HG03520 (cell line): ENCODE measurements around the gene EXOC4.
A peak's percentile ranks its signal among the peaks of the same experiment; 100 is the strongest.
"Not testable (repeated sequence)": the region's sequence is repeated elsewhere in the genome, so short reads cannot be mapped to it uniquely, and the experiment has no call there.

ENCODE experiments used
- ATAC-seq: cut with Tn5 transposase; IDR thresholded peaks from one replicate; pipeline ENCODE4 v1.9.1; 2021; ENCODE audit warnings: mild to moderate bottlenecking, moderate library complexity; ENCODE audit not compliant: unreplicated experiment

Gene EXOC4

DNA sequence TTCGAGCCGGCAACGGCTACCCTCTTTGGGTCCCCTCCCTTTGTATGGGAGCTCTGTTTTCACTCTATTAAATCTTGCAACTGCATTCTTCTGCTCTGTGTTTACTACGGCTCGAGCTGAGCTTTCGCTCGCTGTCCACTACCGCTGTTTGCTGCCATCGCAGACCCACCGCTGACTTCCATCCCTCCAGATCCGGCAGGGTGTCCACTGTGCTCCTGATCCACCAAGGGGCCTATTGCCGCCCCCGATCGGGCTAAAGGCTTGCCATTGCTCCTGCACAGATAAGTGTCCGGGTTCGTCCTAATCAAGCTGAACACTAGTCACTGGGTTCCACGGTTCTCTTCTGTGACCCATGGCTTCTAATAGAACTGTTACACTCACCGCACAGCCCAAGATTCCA, 653.7 kb downstream of the EXOC4 start:
- not testable (repeated sequence) for ATAC-seq

DNA sequence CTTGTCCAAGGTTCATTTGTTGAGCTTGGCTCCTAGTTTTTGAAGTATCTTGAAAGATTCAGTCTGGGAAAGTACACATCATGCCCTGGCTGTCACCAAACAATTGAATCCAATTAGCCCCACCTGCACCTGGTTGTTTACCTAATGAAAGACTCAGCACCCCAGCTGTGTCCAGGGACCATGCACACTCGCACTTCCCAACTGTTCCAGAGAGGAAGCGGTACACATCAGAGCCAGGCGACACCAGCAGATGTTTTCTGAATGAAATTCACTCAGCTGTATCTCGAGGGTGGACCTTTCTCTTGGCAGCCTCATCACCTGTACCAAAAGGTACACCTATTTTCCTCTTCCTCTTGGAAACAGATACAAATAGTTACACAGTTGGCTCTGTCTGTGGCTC, 657.9 kb downstream of the EXOC4 start:
- no peak for ATAC-seq

DNA sequence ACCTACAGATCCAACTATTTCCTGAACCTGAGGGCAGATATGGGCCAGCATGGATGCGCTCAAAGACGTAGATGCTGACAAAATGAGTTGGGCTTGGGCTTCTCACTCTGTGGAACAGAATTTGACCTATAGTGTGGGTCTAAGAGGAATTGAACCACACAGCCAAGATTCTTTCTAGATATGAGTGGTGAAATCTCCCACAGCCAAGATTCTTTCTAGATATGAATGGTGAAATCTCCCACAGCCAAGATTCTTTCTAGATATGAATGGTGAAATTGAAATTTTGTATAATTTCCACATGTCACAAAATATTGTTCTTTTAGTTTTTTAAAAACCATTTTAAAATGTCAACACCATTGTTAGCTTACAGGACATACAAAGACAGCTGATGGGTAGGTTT, 658.8 kb downstream of the EXOC4 start:
- ATAC-seq: peak; percentile 70

DNA sequence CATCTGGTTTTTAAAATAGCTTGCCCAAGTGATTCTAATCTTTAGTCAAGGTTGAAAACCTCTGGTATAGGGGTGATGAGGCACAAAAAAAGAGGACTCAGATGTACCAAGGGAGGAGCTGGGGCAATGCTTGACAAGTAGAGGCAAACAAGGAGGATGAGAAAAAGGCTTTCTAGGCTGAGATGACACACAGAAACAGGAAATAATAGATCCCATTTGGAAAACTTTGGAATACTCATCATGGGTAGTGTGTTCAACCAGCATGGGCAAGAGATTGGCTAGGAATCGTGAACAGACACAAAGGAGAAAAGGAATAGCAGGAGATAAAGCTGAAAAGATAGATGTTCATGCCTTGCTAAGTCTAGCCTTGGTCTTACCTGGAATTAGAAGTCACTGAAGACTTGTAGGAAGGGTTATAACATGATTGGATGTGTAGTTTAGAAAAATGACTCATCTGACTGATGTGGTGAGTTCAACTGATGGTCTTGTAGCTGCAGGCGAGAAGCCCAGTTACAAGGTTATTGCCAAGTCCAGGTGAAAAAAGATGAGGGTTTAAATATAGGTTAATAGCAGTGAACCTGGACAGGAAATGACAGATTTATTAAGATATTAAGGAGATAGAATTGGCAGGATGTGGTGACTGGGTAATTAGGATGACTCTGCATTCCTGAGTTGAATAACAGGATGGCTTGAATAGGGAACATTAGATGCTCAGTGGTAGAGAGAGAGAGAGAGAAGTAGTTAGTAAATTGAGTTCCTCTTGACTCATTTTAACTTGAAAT, 660.2 kb downstream of the EXOC4 start:
- ATAC-seq: no peak

DNA sequence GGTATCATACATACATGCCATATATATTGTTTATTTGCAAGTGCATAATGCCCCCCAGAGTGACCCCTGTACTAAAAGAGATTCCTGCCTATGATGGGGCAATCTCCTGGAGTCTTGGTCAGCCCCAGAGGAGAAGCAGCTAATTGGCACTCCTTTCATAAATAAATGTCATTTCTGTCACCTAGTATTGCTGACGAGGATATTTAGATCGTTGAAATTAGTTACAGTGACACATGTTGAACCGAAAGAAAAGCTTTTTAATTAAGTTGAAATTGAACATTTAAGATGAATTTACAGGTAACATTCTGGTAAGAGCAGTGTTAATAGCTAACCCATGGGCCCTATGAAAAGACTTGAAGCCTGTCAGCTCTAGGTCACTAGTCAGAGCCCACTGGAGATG, 663.7 kb downstream of the EXOC4 start:
- ATAC-seq: no peak

DNA sequence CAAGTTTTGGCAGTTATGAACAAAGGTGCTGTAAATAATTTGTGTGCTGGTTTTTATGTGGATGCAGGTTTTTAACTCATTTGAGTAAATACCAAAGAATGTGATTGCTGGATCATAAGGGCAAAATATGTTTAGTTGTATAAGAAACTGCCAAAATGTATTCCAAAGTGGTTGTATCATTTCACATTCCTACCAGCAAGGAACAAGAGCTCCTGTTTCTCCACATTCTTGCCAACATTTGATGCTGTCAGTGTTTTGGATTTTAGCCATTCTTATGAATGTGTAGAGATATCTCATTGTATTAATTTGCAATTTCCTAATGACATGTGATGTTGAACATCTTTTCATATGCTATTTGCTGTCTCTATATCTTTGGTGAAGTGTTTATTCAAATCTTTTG, 666.9 kb downstream of the EXOC4 start:
- ATAC-seq: no peak

DNA sequence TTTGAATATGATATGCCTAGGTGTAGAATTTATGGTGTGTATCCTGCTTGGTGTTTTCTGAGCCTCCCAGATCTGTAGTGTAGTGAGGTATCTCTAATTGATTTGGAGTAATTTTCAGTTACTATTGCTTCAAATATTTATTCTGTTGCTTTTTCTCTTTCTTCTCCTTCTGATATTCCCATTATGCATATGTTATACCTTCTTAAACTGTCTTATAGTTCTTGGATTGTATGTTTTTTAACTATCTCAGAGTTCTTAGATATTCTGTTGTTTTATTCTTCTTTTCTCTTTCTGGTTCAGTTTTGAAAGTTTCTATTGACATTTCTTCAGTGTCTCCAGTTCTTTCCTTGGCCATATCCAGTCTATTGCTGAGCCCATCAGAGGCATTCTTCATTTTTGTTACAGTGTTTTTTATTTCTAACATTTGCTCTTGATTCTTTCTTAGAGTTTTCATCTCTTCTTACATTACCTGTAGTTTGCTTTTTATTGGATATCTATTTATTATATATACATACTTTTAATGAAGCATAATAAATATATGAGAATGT, 668.8 kb downstream of the EXOC4 start:
- no peak for ATAC-seq

DNA sequence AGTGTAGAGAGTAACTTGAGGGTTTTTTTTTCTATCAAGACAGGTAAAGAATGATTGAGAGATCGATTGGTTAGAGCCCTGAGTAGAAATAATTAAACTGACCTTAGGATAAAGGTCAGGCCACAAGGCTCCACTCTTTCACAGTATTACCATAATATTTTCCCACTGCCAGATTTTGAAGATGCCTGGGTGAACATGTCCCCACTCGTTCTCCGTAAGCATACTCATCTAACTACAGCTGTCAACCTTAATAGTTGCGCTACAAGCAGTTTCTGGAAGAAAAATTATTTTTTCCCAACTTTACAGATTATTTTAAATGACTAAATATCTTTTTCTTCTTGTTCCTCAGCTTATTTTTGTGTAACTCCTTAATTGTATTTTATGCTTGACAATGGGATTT, 671.1 kb downstream of the EXOC4 start:
- ATAC-seq: no peak

DNA sequence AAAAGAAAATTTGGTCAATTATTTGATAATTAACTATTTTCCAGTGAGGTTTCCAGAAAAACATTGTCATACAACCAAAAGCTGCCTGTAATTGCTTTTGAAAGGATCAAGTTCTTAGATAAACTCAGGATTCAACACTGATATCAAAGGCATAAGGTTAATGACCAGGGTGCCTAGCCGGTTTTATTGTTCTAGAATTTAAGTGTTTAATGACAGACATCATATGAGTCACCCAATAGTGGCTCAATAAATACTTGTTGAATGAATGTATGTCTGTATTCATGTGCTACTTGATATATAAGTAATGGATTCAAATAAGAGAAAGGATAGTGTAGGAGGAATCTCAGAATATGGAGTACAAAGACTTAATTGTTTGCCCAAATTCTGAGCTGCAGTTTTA, 678.2 kb downstream of the EXOC4 start:
- no peak for ATAC-seq

DNA sequence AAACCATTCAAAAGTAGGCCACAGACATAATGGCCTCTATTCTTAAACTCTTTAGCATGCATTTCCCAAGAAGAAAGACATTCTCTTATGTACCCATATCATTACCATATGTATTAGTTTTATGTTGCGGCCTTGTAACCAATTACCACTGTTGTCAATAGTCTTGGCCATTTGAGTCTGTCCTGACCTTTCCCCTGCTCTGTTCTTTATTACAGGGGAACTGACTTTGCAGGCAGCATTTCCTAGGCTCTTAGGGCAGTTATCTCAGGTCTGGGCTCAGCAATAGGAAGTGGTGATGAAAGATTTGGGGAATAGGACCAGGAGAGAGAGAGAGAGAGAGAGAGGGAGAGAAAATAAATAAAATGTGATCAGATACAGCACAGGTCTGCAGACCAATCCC, 679.7 kb downstream of the EXOC4 start:
- no peak for ATAC-seq

DNA sequence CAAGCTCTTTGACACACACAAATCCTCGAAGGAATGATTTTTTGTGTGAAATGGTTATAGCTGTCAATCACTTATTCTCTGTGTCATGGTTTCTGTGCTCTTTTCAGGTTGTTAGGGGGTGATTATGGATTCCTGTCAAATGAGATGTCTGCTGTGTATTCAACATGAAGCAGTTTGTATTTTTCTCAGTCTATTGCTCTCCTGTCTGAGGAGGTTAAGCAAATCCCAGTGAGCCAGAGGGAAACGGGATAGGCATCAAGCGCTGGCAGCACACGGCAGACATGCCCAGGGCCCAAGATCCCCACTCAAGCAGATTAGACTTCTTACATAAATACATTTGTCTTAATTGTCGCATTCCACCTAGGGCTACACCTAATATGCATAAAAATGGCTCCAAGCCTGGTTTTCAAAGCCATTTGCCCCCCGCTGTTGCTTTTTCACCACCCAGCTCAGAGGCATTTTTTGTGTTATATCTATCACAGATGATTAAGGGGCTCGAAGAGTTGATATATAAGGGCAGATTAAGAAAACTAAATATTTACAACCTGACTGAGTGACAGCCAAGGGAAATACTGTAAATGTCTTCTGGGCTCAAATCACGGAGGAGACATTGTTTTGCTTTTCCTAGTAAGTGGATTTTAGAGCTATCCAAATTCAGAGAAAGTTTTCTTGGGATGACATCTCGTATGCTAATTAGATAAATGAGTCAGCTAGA, 681.5 kb downstream of the EXOC4 start:
- ATAC-seq: no peak

DNA sequence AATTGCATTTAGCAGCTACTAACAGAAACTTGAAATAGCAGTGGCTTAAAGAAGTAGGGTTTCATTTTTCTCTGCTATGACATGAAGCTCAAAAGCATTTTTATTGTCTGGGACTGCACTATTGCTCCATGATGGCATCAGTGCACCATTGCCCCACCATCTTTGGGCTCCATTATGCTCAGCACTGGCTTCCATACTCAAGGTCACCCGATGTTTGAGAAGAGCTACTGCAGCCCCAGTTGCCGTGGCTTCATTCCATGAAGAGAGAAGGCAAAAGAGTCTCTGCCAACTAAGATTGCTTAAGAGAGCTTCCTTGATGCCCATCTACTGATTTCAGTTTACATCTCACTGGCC, 682.1 kb downstream of the EXOC4 start:
- no peak for ATAC-seq

DNA sequence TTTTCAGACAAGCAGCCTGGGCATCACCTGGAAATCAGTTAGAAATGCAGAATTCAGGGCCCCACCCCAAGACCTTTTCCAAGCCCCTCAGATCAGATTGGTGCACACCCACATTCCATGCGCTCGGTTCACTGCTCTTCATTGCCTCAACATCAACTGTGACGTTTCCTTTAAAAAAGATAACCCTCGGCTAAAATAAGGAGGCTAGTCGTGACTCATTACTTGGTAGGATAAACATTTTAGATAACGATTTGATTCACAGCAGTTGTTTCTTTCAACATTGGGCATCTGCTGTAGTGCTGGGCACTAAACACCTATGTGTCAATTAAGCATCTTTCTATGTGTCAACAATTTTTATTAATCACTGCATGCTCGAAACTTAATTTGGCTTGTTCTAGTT, 683.2 kb downstream of the EXOC4 start:
- no peak for ATAC-seq

DNA sequence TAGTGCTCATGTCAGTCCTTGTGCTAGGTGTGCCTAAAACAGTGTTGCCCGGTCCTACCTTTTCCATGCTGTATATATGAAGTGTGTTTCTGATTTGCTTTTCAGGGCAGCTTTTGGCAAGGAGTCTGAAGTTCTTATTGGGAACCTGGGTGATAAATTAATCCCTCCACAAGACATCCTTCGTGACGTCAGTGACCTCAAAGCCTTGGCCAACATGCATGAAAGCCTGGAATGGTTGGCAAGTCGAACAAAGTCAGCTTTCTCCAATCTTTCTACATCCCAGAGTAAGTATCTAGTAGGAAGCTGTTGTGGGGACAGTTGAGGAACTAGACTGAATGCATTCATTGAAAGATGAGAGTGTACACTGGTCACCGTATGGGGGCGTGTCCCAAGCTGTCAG, 684.9 kb downstream of the EXOC4 start:
- no peak for ATAC-seq

DNA sequence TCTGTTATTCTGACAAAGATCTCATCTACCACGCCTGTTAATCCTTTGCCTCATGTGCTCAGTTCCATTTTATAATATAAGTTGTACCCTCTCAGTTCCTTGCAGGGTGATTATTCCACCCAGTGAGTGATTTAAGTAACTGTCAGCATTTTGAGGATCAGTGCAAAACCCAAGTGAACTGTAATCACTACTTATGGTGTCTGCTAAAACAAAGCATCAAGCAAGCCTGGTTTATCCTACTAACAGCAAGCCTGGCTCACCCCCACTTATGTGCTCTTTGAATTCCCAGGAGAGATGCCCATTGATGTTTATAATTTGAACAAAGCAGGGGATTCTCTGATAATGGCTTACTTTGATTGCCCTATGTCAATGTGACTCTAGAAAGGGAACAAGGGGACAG, 687.5 kb downstream of the EXOC4 start:
- no peak for ATAC-seq

DNA sequence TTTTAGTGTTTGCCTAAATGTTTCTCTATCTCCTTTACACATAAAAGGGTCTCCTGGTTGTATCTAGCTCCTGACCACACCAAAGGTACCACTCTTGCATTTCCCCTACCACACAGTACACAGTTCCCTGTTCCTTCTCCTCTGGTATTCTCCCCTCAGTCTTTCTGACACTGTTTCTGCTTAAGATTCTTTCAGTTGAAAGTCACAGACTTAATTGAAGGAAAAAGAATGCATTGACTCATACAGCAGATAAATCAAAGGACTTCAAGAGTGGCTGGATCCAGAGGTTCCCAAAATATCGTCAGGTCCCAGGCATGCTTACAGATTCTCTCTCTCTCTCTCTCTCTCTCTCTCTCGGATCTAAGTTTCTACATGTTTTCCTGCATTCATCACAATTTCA, 688.6 kb downstream of the EXOC4 start:
- no peak for ATAC-seq

DNA sequence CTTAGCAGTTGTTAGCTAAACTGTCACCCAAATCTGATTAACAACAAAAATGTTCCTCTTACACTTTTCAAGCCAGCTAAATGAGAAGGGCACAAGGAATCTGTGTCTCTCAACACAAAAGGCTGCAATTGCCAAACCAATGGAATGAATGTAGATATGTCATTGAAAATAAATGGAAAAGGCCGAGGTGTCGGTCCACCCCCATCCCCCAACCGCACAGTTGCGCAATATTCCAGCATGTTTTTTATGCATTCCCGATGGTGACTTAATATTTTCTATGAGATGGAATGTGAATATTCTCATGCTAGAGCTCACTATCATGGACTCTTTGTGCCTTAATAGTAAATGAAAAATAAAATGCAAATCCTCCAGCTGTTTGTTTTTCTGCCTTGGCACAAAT, 692.6 kb downstream of the EXOC4 start:
- ATAC-seq: no peak

DNA sequence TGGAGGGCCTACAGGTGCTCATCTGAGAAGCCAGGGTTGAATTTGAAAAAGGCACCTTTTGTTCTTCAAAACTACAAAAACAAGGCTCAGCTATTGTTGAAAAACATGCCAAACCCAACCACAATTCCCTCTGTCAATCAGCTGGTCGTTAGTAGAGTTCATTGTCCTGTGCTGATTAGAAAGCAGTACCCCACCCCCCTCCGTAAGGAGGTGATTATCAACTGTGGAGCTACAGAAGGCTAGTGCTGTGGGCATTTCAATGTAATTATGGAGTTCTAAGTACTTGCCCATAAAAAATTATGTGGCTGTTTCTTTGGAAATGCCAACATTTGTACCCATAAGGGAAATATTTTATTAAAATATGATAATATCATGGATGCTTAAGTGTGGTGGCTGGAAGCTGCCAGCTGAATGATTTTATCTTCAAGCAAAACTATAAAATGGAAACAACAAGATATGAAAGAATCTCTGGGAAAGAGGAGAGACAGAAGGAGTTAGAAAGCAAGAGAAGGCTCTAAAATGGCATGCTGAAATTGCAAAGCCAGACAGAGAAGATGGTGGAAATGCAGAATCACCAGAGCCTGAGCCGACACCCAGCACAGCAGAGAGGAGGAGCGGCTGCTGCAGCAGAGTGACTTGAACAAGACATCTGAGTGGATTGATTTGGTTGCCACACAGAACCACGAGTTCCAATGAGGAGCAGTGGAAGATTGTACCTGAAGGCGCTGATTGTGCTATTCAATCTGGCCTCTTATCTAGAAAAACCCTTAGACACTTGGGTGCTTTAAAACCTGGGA, 694.8 kb downstream of the EXOC4 start:
- no peak for ATAC-seq

DNA sequence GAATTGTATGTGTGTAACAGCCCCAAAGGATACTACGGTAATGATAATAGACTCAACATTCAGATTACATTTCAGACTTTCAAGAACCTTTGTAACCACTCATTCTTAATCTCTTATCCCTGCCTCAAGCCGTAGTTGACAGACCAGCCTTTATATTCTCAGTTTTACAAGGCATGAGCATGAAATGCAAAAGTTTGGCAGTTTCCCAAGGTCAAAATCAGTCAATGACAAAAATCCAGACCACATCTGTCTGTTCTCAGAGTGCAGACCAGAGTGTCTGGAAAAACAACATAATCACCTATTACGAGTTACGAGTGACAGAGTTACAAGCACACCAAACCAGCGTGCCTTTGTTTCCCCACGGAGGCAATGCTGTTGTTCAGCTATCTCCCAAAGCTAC, 695.7 kb downstream of the EXOC4 start:
- no peak for ATAC-seq

DNA sequence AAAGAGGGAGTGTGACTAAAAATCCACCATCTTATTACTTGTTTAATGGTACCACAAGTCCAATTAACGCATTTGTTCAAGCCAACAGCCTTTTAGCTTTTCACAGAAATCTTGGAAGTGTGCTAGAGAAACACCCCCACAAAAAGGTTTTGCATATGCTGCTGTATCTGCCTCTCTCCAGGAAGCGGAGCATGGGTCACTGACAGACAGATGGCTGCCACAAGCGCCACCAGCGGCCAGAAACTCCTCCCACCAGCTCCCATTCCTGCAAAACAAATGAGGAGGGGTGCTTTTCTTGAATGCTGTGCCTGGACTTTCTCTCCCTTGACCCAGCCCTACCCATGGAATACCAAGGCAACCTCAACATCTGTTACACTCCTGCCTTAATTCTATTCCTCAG, 698.0 kb downstream of the EXOC4 start:
- ATAC-seq: no peak

DNA sequence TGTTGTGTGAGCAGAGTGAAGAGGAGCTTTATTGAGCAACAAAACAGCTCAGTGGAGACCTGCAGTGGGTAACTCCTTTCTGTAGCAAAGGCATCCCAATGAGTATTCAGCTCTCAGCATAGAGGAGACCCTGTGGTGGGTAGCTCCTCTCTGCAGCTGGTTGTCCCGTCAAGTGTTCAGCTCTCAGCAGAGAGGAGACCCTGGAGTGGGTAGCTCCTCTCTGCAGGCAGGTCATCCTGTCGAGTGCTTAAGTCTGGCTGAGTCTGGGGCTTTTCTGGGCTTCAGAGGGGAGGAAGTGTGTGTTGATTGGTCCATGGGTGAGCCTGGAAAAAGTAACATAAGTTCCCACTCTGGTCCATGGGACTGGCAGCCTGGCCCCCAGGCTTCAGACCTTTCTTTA, 702.3 kb downstream of the EXOC4 start:
- ATAC-seq: no peak

DNA sequence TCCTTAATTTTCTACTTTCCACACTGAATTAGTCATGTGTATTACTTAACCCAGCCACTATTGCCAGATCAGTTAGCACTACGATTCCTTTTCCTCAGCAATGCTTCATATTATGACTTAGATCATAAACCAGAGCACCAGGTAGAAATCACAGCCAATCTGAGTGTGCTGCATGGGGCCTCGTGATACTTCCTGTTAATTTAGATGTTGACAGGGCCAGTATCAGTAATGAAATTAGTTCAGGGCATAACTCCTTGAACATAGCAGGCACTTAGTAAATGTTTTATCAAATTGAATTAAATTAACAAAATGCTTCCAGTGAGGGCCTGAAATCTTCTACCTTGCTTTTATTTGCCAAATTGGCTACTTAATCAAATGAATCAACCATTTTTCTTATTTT, 705.0 kb downstream of the EXOC4 start:
- ATAC-seq: no peak
